ENCODE data around the gene FBXO40.

The FBXO40 gene

DNA sequence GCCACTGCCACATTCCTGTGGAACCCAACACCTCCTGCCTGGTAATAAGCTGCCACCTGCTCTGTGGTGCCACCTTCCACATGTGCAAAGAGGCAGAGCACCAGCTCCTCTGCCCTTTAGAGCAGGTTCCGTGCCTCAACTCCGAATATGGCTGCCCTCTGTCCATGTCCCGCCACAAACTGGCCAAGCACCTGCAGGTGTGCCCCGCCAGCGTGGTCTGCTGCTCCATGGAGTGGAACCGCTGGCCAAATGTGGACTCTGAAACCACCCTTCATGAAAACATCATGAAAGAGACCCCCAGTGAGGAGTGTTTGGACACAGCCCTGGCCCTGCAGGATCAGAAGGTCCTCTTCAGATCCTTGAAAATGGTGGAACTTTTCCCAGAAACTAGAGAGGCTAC lies 28.3 kb downstream of the FBXO40 start:
- no peak for DNase-seq (ENCODE audit: low spot score)

DNA sequence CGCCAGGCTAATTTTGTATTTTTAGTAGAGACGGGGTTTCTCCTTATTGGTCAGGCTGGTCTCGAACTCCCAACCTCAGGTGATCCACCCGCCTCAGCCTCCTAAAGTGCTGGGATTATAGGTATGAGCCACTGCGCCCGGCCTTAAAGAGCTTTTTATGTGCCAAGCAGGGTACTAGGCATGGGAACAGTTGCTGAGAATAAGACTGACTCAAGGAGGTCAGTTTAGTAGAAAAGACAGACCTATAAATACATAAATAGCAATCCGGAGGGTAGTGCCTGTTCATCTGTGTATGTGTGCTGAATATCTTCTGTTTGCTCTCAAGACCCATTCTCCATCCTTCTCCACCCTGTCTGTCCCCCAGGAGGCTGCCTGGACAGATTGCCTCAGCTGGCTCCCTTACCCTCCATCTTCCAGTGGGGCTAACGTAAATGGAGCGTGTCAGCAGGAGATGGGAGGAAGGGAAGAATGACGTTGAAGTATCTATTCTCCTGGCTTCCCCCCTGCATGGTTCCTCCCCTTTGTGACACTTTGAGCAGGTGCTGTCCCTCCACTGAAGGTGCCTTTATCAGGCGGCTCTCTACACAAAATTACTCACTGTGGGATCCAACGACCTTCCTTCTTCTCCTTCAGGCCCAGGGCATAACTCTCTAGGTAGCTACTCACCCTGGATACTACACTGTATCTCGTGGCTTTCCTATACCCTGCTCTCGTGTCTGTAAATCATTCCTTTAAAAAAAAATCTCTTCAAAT lies 31.1 kb downstream of the FBXO40 start:
- DNase-seq (ENCODE audit: low spot score) = no peak

DNA sequence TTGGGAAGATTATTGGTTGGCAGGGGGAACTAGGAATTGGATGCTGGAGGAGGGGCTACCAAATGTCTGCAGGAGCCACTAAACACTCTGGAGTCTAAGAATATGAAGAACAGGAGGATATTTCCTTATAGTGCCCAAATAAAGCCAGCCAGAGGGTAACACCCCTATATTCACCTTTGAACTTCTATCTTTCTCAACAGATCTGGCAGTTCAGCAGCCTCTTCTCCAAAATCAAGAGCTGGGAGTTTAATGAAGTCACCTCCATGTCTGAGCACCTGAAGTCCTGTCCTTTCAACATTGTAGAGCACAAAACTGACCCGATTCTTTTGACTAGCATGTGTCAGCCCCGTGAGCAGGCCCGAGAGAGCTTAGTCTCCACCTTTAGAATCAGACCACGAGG lies 33.3 kb downstream of the FBXO40 start:
- no peak for DNase-seq (ENCODE audit: low spot score)

DNA sequence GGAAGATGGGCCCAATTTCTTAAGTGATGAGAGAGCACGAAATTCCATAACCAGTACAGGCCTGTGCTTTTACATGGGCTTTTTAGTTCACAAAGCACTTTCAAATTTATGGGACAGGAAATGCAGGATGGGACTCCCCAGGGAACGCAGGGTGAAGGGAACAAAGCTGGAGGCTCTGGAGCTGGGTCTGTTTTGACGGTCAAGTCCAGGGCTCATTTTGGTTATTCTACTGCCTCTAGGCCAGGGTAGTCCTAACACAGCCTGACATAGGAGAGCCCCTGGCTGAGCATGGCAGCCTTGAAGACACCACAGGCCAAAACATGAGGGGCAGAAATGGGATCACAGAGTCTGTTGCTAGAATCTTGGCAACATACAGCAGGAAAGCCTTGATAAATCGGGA lies 34.0 kb downstream of the FBXO40 start:
- DNase-seq (ENCODE audit: low spot score) = no peak

DNA sequence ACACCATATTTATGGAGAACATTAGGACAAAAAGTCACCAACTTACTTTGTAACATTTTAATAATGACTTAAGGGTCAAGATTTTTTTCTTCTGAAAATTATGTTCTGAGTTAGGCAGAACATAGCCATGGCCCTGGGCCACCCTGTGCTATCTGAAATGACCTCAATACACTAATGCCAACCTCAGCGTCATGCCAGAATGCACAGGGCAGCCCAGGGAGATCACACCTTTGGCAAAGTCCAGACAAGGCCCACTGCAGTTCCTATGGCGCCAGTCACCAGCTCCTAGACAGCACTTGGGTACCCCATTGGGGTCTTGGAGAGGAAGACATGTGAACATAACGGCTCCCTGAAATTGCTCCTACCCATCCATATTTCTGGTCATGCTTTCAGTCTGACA lies 34.4 kb downstream of the FBXO40 start:
- DNase-seq (ENCODE audit: low spot score) = no peak

DNA sequence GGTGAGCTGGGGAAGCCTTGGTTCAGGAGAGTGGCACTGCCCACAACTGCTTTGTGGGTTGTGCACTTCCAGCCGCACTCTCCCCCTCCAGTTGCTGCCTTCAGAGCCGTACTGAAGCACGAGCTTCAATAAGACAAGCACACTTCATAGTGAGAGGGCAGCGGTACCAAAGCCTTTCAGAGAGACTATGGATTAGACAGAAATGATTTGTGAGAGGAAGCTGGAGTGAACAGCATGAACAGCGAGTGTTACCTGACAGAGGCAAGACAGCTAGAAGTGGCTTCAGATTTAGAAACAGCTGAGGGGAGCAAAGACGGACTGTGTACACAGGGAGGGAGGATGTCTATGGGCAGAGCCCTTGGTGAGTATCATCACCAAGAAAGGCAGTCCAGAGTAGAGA lies 36.4 kb downstream of the FBXO40 start:
- DNase-seq (ENCODE audit: low spot score) = no peak

DNA sequence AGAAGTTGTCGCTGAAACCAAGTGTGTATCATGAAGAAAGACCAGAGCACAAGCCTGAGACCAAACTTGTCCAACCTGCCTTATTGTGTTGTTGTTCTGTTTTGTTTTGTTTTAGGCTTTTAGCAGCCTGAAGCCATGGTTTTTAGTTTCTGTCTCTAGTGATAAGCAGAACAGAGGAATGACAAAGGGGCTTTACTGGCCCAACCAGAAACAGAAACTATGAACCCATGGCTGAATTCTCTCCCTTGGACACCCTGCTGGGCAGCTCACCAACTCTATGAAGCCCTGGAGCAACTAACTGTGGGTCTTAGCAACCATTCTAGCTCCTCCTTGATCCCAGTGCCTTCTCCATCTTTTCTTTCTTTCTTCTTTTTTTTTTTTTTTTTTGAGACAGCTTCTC lies 37.2 kb downstream of the FBXO40 start:
- DNase-seq (ENCODE audit: low spot score) = no peak

DNA sequence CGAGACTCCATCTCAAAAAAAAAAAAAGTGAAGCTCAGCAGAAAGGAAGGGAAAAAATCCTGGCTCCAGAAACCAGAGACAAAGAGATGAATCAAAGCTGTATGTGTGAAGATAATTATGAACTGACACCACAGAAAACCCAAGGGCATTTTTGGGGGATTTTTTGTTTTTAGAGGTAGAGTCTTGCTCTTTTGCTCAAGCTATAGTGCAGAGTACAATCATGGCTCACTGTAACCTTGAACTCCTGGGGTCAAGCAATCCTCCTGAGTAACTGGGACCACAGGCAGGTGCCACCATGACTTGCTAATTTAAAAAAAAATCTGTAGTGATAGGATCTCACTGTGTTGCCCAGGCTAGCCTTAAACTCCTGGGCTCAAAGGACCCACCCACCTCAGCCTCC lies 44.7 kb downstream of the FBXO40 start:
- DNase-seq (ENCODE audit: low spot score) = no peak

DNA sequence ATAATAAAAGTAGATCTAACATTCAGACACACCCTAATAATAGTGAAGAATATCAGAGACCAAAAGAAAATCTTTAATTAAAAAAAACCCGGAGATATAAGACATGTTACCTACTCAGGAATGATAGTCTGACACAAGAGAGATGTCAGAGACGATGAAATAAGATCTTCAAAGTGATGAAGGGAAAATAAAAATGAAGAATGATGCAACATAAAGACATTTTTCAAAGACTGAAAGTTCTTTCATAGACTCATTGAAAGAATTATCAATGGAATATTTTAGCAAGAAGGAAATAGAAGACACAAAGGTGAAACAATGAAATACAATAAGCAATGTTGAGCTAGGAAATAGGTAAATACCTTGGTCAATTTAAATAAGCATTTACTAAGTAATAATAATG lies 47.9 kb downstream of the FBXO40 start:
- no peak for DNase-seq (ENCODE audit: low spot score)

DNA sequence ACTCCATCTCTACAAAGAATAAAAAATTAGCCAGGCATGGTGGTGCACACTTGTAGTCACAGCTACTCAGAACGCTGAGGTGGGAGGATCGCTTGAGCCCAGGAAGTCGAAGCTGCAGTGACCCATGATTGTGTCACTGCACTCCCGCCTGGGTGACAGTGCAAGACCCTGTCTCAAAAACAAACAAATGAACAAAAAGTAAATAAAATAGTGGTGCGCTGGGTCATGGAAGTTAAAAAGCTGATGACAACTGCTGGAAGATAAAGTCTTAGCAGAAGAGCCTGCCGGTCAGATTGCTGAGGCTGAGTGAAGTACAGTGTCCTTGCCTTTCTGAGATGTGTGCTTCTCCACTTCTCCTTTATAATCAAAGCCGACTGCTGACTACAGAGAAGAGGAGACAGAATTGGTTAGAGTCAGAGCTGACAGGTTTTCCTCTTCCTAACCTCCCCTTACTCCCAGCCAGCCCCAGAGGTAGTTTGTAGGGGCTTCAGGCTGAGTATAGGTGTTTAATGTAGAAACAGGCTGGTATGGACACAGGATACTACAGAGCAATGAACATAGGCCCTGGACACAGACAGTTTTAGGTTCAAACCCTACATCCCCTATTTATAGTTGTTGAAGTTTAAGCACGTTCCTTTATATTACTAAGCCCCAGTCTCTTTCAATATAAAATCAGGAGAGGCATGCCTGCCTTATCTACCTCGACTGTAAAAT lies 49.6 kb downstream of the FBXO40 start:
- DNase-seq (ENCODE audit: low spot score) = no peak

DNA sequence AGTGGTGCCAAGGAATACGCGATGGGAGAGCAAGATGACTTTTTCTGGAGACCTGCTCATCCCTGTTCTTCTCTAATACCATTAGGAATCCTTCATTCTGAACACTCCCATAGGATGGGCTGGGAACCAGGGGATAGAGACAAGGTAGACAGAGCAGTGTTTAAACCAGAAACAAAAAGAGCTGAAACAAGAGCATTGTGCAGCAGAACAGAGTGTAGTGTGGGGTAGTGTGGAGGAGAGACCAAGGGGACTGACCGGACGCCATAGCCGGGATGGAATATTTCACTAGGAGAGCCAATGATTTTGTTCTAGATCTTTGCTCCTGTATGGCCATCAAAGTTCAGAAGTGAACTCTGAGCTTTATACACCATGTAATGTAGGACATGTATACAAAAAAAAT lies 51.9 kb downstream of the FBXO40 start:
- no peak for DNase-seq (ENCODE audit: low spot score)

DNA sequence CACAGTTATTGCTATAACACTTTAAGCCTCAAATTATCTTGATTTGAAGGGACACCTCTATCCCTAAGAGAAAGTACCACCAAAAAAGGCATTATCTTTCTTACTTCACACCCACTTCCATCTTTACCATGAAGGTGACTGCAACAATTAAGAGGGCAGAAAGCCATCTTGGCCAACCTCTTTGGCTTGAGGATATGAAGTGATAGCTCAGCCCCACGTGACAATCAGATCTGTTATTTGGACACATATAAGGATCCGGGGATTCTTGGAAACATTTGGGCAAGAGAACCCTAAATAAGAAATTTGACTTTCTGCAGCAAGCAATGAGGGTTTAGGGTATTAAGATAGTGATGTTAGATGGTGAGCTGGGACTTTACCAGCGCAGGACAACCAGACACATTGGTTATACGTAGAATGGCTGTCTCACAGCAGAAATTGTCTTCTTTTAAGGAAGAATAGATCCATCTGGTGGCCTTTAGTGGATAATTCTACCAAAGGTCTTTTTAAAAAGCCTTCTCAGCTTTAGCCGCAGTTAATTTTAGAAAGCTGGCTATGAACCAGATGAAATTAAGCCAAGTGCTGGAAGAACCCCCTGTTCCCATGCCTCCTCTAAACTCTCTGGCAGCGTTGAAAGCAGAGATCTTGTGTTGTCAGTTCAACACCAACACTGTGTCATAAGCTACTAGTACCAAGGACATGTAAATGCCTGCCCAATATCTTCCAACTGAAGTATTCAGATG lies 55.2 kb downstream of the FBXO40 start:
- no peak for DNase-seq (ENCODE audit: low spot score)

DNA sequence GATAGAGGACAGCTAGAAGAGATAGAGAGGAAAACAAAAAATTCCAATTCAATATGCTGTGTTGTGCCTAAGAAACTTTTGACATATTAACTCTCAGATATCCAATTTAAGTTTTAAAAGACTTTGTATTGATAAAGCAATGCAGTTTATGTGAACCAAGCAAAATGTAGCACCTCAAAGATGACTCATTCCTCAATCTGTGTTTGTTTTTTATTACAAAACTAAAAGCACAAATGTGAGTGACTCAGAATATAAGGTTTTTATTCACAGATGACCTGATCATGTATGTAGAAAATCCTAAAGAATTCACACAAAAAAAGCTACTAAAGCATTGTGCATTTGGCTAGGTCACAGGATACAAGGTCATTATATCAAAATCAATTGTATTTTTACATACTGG lies 56.5 kb downstream of the FBXO40 start:
- no peak for DNase-seq (ENCODE audit: low spot score)

DNA sequence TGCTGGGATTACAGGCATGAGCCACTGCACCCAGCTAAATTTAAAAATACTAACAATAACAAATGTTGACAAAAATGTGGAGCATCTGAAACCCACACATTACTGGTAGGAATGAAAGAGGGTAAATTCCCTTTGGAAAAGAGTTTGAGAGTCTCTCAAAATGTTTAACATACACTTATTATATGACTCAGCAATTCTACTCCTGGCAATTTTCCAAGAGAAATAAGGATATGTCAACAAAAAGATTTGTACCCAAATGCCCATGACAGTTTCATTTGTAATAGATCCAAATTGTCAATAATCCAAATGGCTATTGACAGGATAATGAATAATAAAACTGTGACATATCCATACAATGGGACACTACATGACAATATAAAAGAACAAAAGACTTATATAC lies 58.5 kb downstream of the FBXO40 start:
- DNase-seq (ENCODE audit: low spot score) = no peak

DNA sequence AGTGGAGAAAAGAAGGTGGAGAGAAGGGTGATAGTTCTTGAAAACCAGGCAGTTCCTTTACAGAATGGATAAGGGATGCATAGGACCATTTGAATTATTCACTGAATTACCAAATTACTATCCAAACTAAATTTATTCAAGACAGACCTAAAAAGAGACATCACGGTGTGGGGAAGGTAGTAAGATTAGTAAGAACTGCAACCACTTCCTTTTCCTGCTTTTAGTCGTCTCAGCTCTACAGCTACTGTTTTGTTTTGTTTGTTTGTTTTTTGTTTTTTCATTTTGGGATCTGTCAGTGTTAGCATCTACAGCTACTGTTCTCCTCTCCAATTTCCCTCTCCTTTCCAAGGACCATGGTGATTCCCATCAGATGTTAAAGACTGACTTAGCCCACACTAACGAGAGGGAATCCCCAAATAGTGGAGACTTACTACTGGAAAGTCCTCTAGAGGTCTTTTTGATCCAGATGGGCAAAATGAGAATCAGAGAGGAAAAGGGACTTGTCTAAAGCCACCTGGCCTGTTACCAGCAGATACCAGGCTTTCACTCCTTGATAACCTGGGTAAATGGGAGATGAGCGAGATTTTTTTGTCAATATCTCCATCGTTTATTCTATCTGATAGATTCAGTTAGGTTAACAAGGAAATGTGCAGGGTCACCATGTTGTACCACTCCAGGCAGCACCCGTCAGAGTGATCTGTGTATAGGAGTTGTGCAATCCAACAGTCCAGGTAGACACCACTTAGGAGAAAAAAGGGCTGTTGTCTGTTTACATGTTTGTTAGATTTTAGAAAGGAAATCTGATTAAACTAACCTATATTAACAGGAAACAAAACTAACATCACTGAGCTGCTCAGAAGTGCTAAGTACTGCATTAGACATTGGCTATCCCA lies 61.6 kb downstream of the FBXO40 start:
- no peak for DNase-seq (ENCODE audit: low spot score)

DNA sequence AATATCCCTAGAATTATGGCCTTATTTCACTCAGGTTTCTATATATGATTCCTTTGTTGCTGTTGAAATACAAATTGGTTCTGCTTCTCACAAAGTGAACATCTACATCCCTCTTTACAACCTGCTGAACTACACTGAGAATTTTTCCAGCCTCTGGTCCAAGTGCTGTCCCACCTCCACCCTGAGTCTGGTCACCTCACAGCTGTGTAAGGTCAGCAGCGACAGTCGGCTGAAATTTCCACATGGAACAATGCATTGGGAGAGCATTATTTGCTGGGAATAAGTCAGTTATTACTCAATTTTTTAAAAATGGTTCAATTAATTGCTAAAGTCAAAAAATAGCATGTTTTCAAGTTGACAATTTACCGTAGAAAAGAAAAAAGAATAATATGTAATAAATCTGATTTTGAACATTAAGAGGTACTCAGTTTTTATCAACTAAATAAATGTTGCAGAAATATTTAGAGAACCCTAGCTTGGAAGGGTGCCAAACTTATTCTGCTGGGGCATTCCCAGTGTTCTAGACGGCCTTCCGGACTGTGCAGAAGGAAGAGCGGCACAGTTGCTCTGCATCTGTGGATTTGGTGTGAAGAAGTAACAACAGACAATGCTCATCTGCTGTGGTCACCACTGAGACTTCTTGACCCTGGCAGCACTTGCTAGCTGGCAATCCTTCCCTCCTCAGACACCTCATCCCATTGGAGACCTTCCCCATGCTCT lies 65.7 kb downstream of the FBXO40 start:
- DNase-seq (ENCODE audit: low spot score) = no peak

DNA sequence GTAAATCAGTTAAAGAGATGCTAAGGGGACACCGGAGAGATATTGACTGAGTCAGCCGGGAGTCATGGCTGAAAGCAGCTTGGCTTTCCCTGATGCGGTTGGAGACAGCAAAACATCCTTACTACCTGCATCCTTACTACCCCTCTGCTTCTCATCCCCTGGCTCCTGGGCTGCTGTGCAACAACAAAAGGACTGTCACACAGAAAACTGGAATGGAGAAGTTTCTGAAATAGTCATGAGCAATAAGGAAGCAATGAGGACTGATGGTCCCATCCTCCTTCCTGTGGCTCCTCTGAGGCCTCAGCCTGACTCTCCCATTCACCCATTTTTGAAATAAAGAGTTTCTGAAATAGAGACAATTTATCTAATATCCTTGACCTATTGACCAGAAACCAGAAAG lies 66.4 kb downstream of the FBXO40 start:
- DNase-seq (ENCODE audit: low spot score) = no peak

DNA sequence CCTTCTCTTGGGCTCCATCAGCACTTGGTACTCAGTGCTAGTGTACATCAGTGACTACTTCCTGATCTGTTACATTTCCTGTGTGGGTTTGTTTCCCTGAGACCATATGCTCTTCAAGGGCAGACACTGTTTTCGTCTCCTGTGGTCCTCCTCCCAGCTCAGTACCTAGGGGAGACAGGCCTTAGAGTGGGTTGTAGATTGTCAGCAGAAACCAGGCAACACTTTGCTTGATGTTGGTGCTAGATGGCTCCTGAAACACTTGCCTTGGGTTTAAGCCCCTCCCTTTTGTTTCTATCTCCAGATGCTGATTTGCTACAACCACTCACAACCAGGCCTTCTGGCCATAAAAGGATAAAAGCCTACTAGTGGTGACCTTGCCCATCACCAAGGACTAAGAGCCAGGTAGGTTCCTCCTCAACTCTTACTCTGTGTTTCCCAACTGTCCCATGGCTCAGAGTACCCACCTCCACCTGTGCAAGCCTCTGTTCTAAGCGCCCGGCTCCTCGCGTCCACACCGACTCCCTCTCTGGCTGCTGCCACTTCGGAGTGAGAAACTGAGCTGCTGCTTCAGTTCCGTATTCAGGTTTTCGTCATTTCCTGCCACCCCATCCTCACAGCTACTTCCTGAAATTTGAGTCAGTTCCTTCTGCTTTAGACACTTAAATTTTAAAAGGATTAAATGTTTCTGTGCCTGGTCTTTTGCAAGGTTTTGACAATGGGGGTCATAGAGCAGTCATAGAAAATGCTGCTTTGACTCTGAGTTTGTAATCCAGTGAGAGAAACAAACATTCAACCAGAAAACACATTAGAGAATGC lies 67.4 kb downstream of the FBXO40 start, which contains the start of gene HCLS1:
Gene HCLS1, minus strand, starts transcription at position 548 of the 816 bp plus-strand sequence. CDS start 2,556 bp downstream, outside the sequence.
- DNase-seq (ENCODE audit: low spot score) = no peak

DNA sequence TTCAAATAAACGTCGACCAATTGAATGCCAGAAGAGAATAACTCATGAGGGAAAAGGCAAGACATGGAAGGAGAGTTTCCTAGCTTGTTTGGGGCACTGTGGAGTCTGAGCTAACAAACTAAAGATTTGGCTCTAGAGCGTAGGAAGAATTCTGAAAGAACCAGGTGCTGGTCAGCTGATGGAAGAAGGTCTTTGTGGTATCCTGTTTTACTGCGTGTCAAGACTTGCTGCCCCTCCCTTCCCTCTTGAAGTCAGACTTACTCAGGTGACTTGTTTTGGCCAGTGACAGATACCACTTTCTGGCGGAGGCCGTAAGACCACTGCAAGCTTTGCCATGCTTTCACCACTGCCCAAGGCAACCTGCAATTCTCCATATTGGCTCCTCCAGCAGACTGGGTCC lies 68.2 kb downstream of the FBXO40 start:
- no peak for DNase-seq (ENCODE audit: low spot score)

DNA sequence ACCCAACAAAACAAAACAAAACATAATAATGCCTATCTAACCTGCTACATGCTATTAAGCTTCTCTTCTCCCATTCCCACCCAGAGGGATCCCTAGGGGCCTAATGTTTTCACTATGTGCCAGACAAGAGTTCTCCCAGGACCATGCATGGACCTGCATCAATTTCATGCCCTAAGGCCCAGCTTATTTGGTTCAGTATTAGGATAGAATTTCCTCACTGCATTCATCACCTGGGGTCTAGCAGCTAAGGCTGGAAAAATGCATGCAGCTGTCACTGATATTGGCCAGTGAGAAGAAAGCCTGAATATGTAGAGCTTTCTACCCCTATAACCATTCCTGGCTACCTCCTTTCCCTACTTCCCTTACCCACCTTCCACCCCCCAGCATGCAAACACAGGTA lies 69.6 kb downstream of the FBXO40 start:
- no peak for DNase-seq (ENCODE audit: low spot score)
